Measurements from ENCODE around the gene MICAL3.

GRCh38 chr22:17878941-17879340 lies 145.4 kb downstream of the MICAL3 start:
- TF ChIP-seq CTCF (IDR thresholded peaks at IDR 0.05; ENCODE audit: low read depth, low read length) (no peak), EZH2phosphoT487 (IDR thresholded peaks at IDR 0.05; ENCODE audit: low read depth) (no peak)

Data from OCI-LY3 (cell line).